GM04504 (cell line): ENCODE data around the gene COA8.
"Not testable (repeated sequence)": the region's sequence is repeated elsewhere in the genome, so short reads cannot be mapped to it uniquely, and the experiment has no call there.

Experiments
- DNase-seq: peaks from one replicate; pipeline ENCODE4 v3.0.0-alpha.2; 2012; ENCODE audit warnings: low read depth

Gene COA8

GRCh38 chr14:103562429-103563225 is at the start of gene COA8, which contains the start of gene BAG5:
Gene COA8 (plus strand): TSS chr14:103562960. CDS start chr14:103563002, 42 bp downstream.
Gene BAG5 (minus strand): TSS chr14:103562657. CDS start chr14:103561164, 1,493 bp downstream.
- no peak for DNase-seq

- DNase-seq, result no peak
Measured at GRCh38 chr14:103514596-103515421, 48.0 kb upstream of the COA8 start.

- no peak for DNase-seq
Measured at GRCh38 chr14:103516426-103517173, 46.2 kb upstream of the COA8 start.

GRCh38 chr14:103517174-103517566 is 45.6 kb upstream of the COA8 start:
- DNase-seq, result no peak

GRCh38 chr14:103517721-103518421 is 44.9 kb upstream of the COA8 start:
- DNase-seq, result no peak

GRCh38 chr14:103518422-103519042 is 44.2 kb upstream of the COA8 start:
- DNase-seq, result no peak

GRCh38 chr14:103519043-103519836 is 43.5 kb upstream of the COA8 start:
- DNase-seq, result no peak

- no peak for DNase-seq
Measured at GRCh38 chr14:103519837-103520212, 42.9 kb upstream of the COA8 start.

GRCh38 chr14:103520269-103520656 is 42.5 kb upstream of the COA8 start:
- no peak for DNase-seq

GRCh38 chr14:103520657-103521437 is 41.9 kb upstream of the COA8 start:
- no peak for DNase-seq

GRCh38 chr14:103521438-103521950 is 41.3 kb upstream of the COA8 start:
- no peak for DNase-seq

- no peak for DNase-seq
Measured at GRCh38 chr14:103521951-103522563, 40.7 kb upstream of the COA8 start.

- no peak for DNase-seq
Measured at GRCh38 chr14:103522649-103523574, 39.8 kb upstream of the COA8 start, which contains the start of gene CKB. Gene CKB (minus strand): TSS chr14:103522830. CDS start chr14:103522493, 337 bp downstream.

GRCh38 chr14:103523575-103523954 is 39.2 kb upstream of the COA8 start:
- DNase-seq, result no peak

- no peak for DNase-seq
Measured at GRCh38 chr14:103524002-103524935, 38.5 kb upstream of the COA8 start.

GRCh38 chr14:103525430-103526246 is 37.1 kb upstream of the COA8 start:
- DNase-seq, result not testable (repeated sequence)
